GM18951 (cell line): ENCODE measurements around the gene PTPA.

ENCODE experiments used
- POLR2A ChIP-seq: IDR thresholded peaks from 4 replicates; pipeline ENCODE4 v1.6.1; 2011; ENCODE audit warnings: mild to moderate bottlenecking; ENCODE audit not compliant: insufficient read length, insufficient read depth; ENCODE audit errors: extremely low read depth
- in situ Hi-C: fragments of 300-500 bp; cut with MboI; formaldehyde crosslinking; loops from one replicate; pipeline ENCODE4 v1.12.0; 2022; ENCODE audit warnings: low sequenced_read_pairs, mixed read lengths, inconsistent platforms; ENCODE audit not compliant: unreplicated experiment

The PTPA gene

GRCh38 chr9:129095908-129096307 lies 15.3 kb upstream of the PTPA start:
- TF ChIP-seq POLR2A = no peak
- in situ Hi-C loops = no loop called here

GRCh38 chr9:129097671-129098306 lies 13.4 kb upstream of the PTPA start:
- in situ Hi-C loops = no loop called here

GRCh38 chr9:129098328-129098727 lies 12.9 kb upstream of the PTPA start:
- TF ChIP-seq POLR2A = no peak

More at GRCh38 chr9:129097671-129098306, 13.4 kb upstream of the PTPA start:
- no peak for TF ChIP-seq POLR2A

GRCh38 chr9:129100383-129101169 lies 10.6 kb upstream of the PTPA start:
- no peak for TF ChIP-seq POLR2A
- in situ Hi-C loops = no loop called here

More at GRCh38 chr9:129098328-129098727, 12.9 kb upstream of the PTPA start:
- in situ Hi-C loops = no loop called here

- TF ChIP-seq POLR2A = no peak
- in situ Hi-C loops = no loop called here
Measured at GRCh38 chr9:129101279-129101678, 9.9 kb upstream of the PTPA start.

- TF ChIP-seq POLR2A = no peak
- in situ Hi-C loops = no loop called here
Measured at GRCh38 chr9:129102095-129102525, 9.1 kb upstream of the PTPA start.

- in situ Hi-C loops = no loop called here
- TF ChIP-seq POLR2A = no peak
Measured at GRCh38 chr9:129102791-129103594, 8.2 kb upstream of the PTPA start.

GRCh38 chr9:129103595-129103965 lies 7.6 kb upstream of the PTPA start:
- no peak for TF ChIP-seq POLR2A
- in situ Hi-C loops = no loop called here

- TF ChIP-seq POLR2A = no peak
- in situ Hi-C loops = no loop called here
Measured at GRCh38 chr9:129104051-129104450, 7.2 kb upstream of the PTPA start.

- in situ Hi-C loops = no loop called here
Measured at GRCh38 chr9:129105857-129106694, 5.1 kb upstream of the PTPA start.

GRCh38 chr9:129107651-129108050 lies 3.6 kb upstream of the PTPA start:
- TF ChIP-seq POLR2A = no peak
- in situ Hi-C loops = no loop called here

More at GRCh38 chr9:129105857-129106694, 5.1 kb upstream of the PTPA start:
- TF ChIP-seq POLR2A = no peak

GRCh38 chr9:129108083-129108804 lies 3.0 kb upstream of the PTPA start:
- in situ Hi-C loops = no loop called here
- no peak for TF ChIP-seq POLR2A
